Loucy (cell line): ENCODE measurements around the gene DYNLT2.

Experiments used
- H2AFZ ChIP-seq: fragments of 200-600 bp; sonication (generic); 2 replicates; pipeline ENCODE4 v1.6.0; 2016; ENCODE audit warnings: antibody characterized with exemption, mild to moderate bottlenecking, low read length, moderate library complexity
- H3F3A ChIP-seq: fragments of 200-600 bp; 2 replicates; pipeline ENCODE4 v1.6.0; 2016; ENCODE audit warnings: antibody characterized with exemption, low read depth, mild to moderate bottlenecking
- H3K27me3 ChIP-seq: fragments of 200-600 bp; sonication (generic); 2 replicates; pipeline ENCODE4 v1.6.1; 2014; ENCODE audit warnings: low read length, mild to moderate bottlenecking; ENCODE audit not compliant: insufficient read depth, poor library complexity, severe bottlenecking
- H3K36me3 ChIP-seq: fragments of 200-600 bp; sonication (generic); 2 replicates; pipeline ENCODE4 v1.6.1; 2016; ENCODE audit warnings: low read length; ENCODE audit not compliant: insufficient read depth
- H3K4me1 ChIP-seq: fragments of 200-600 bp; sonication (generic); 2 replicates; pipeline ENCODE4 v1.5.1; 2014; ENCODE audit warnings: low read length, mild to moderate bottlenecking; ENCODE audit not compliant: insufficient read depth, poor library complexity, severe bottlenecking
- H3K4me2 ChIP-seq: fragments of 200-600 bp; sonication (generic); 2 replicates; pipeline ENCODE4 v1.6.0; 2014; ENCODE audit warnings: antibody characterized with exemption, low read length, low read depth, mild to moderate bottlenecking; ENCODE audit not compliant: poor library complexity, severe bottlenecking
- H3K4me3 ChIP-seq: fragments of 200-600 bp; sonication (generic); 2 replicates; pipeline ENCODE4 v1.5.1; 2014; ENCODE audit warnings: low read length, mild to moderate bottlenecking, mixed read lengths; ENCODE audit not compliant: poor library complexity, severe bottlenecking
- H3K79me2 ChIP-seq: fragments of 200-600 bp; sonication (generic); 2 replicates; pipeline ENCODE4 v1.6.1; 2014; ENCODE audit warnings: low read length; ENCODE audit not compliant: insufficient read depth
- H3K9ac ChIP-seq: fragments of 200-600 bp; sonication (generic); 2 replicates; pipeline ENCODE4 v1.6.0; 2014; ENCODE audit warnings: mild to moderate bottlenecking, low read depth, low read length, moderate library complexity; ENCODE audit not compliant: poor library complexity, severe bottlenecking
- H3K9me2 ChIP-seq: fragments of 200-600 bp; sonication (generic); replicated peaks from 2 replicates; pipeline ENCODE4 v1.6.1; 2016; ENCODE audit warnings: low read depth, low read length, mixed read lengths
- H3K9me3 ChIP-seq: fragments of 200-600 bp; sonication (generic); 2 replicates; pipeline ENCODE4 v1.6.1; 2014; ENCODE audit warnings: mild to moderate bottlenecking, antibody characterized with exemption, low read length, low read depth; ENCODE audit not compliant: insufficient read depth
- H4K20me1 ChIP-seq: fragments of 200-600 bp; sonication (generic); 2 replicates; pipeline ENCODE4 v1.6.0; 2014; ENCODE audit warnings: antibody characterized with exemption, low read length, mild to moderate bottlenecking; ENCODE audit not compliant: insufficient read depth, poor library complexity, severe bottlenecking
- CTCF ChIP-seq: fragments of 200-600 bp; sonication (generic); conservative IDR thresholded peaks from 2 replicates; pipeline ENCODE4 v1.5.1; 2014; ENCODE audit warnings: mild to moderate bottlenecking, antibody characterized with exemption, low read length
- EZH2phosphoT487 ChIP-seq: fragments of 200-600 bp; IDR thresholded peaks from 2 replicates; pipeline ENCODE4 v1.6.1; 2018; ENCODE audit warnings: antibody characterized with exemption, mild to moderate bottlenecking, moderate library complexity, borderline replicate concordance

DYNLT2 gene

GRCh38 chr6:169701954-169702839 lies 49.2 kb downstream of the DYNLT2 start, which contains the start of the genes C6orf120 and WDR27:
Gene C6orf120, plus strand, starts transcription at chr6:169702126. Its CDS starts 334 bp downstream, at chr6:169702460.
Gene WDR27, minus strand, starts transcription at chr6:169702029. Its CDS starts 13,024 bp downstream, at chr6:169689005.
- Histone ChIP-seq H4K20me1 (peaks cover 11% of the 10 kb centered on the region), H3K9me3 (no peaks in the 10 kb centered on the region), H3K4me2 (peak within 1 kb of the TSS; percentile 95), H2AFZ (peak within 1 kb of the TSS; percentile 97), H3K36me3 (peaks cover 13% of the 10 kb centered on the region; the same call in 1 of the 2 replicates), H3F3A (no peaks in the 10 kb centered on the region), H3K79me2 (peaks cover 42% of the 10 kb centered on the region), H3K27me3 (no peaks in the 10 kb centered on the region), H3K4me3 (peak within 1 kb of the TSS; percentile 97), H3K9me2 (no peaks in the 10 kb centered on the region), H3K4me1 (peaks cover 40% of the 10 kb centered on the region), H3K9ac (peak within 1 kb of the TSS; percentile 94)
- no peak for TF ChIP-seq EZH2phosphoT487
- no peak for TF ChIP-seq CTCF

GRCh38 chr6:169701311-169701953 lies 49.9 kb downstream of the DYNLT2 start:
- Histone ChIP-seq H3K4me1 (peaks cover 40% of the 10 kb centered on the region), H2AFZ (peak overlapping the region; percentile 97), H3K27me3 (no peaks in the 10 kb centered on the region), H3K9me3 (no peaks in the 10 kb centered on the region; the same call in 1 of the 2 replicates), H3K9me2 (no peaks in the 10 kb centered on the region), H3K36me3 (peaks cover 12% of the 10 kb centered on the region; the same call in 1 of the 2 replicates), H4K20me1 (peaks cover 11% of the 10 kb centered on the region), H3K4me2 (peak overlapping the region; percentile 95), H3K4me3 (peak overlapping the region; percentile 97), H3F3A (no peaks in the 10 kb centered on the region), H3K79me2 (peaks cover 42% of the 10 kb centered on the region), H3K9ac (peak overlapping the region; percentile 94)
- no peak for TF ChIP-seq CTCF
- TF ChIP-seq EZH2phosphoT487 = no peak

- no peaks in the 10 kb centered on the region for H3K9me2 ChIP-seq
- no peaks in the 10 kb centered on the region for H3F3A ChIP-seq
- H3K4me2 ChIP-seq = peak overlapping the region; percentile 95
- H4K20me1 ChIP-seq = peaks cover 11% of the 10 kb centered on the region
- TF ChIP-seq CTCF = no peak
- no peak for TF ChIP-seq EZH2phosphoT487
- H3K4me1 ChIP-seq = peaks cover 40% of the 10 kb centered on the region
- peak overlapping the region; percentile 97 for H3K4me3 ChIP-seq
- H3K27me3 ChIP-seq = no peaks in the 10 kb centered on the region
- peaks cover 6% of the 10 kb centered on the region; the same call in 1 of the 2 replicates for H3K36me3 ChIP-seq
- peaks cover 42% of the 10 kb centered on the region for H3K79me2 ChIP-seq
- peaks cover 6% of the 10 kb centered on the region; the same call in 1 of the 2 replicates for H3K9me3 ChIP-seq
- H2AFZ ChIP-seq = no peak overlapping the region
- peak overlapping the region; percentile 94 for H3K9ac ChIP-seq
These were observed 51.1 kb downstream of the DYNLT2 start for GRCh38 chr6:169700296-169700695.
